ENCODE results near the gene PAGR1.
"Not testable (repeated sequence)": the region's sequence is repeated elsewhere in the genome, so short reads cannot be mapped to it uniquely, and the experiment has no call there.

- not testable (repeated sequence) for TF ChIP-seq PATZ1 (CRISPR knock-in tag; IDR thresholded peaks at IDR 0.05; ENCODE audit: borderline replicate concordance); SNAI2 (CRISPR knock-in tag; IDR thresholded peaks at IDR 0.05); POU6F1 (CRISPR knock-in tag; IDR thresholded peaks at IDR 0.05; ENCODE audit: borderline replicate concordance, low read depth); ZFP3 (CRISPR knock-in tag; IDR thresholded peaks at IDR 0.05); BACH2 (CRISPR knock-in tag; IDR thresholded peaks at IDR 0.05; ENCODE audit: borderline replicate concordance); ISL1 (CRISPR knock-in tag; IDR thresholded peaks at IDR 0.05); TOX (CRISPR knock-in tag; IDR thresholded peaks at IDR 0.05; ENCODE audit: borderline replicate concordance); OSR1 (CRISPR knock-in tag; IDR thresholded peaks at IDR 0.05); ZNF70 (CRISPR knock-in tag; IDR thresholded peaks at IDR 0.05); PPARA (CRISPR knock-in tag; IDR thresholded peaks at IDR 0.05; ENCODE audit: borderline replicate concordance); CREB5 (CRISPR knock-in tag; IDR thresholded peaks at IDR 0.05; ENCODE audit: low read depth); GLIS3 (CRISPR knock-in tag; IDR thresholded peaks at IDR 0.05); ARNTL (CRISPR knock-in tag; IDR thresholded peaks at IDR 0.05; ENCODE audit: borderline replicate concordance, low read depth); ZFP30 (CRISPR knock-in tag; IDR thresholded peaks at IDR 0.05)
Observed at GRCh38 chr16:29833219-29833618, 17.3 kb downstream of the PAGR1 start.

All from SK-N-SH treated with all-trans-retinoic acid at 6 μM for 48 hours (cell line).